Keratinocyte (primary cell): ENCODE results near the gene NPSR1. TPM values are rescaled to one million over a fixed set of nuclear protein-coding genes. Genes with fewer than 3 reads are reported as not detected.

Experiments
- DNase-seq: peaks from one replicate; pipeline ENCODE4 v3.0.0-alpha.2; 2011; ENCODE audit warnings: low read depth, missing footprints, low spot score
- FAIRE-seq: peaks from 2 replicates; lab custom pipeline; 2011; peaks lifted over from hg19 to GRCh38; lab: Jason Lieb, UNC
- H2AFZ ChIP-seq: 2 replicates; pipeline ENCODE4 v1.6.0; 2012; ENCODE audit warnings: low read length, control low read depth, inconsistent platforms; ENCODE audit not compliant: control insufficient read depth
- H3K27ac ChIP-seq: 2 replicates; pipeline ENCODE4 v1.5.1; 2011; ENCODE audit warnings: low read length; ENCODE audit not compliant: control insufficient read depth, insufficient read depth
- H3K27me3 ChIP-seq: 3 replicates; pipeline ENCODE4 v1.6.0; 2011; ENCODE audit warnings: low read length; ENCODE audit not compliant: control insufficient read depth, insufficient read depth; ENCODE audit errors: extremely low read depth
- H3K36me3 ChIP-seq, 2 experiments: 2 replicates in 1 of 2; 3 replicates in 1 of 2; pipeline ENCODE4 v1.5.1; 2011; ENCODE audit warnings: low read length in 2 of 2, mild to moderate bottlenecking in 1 of 2; ENCODE audit not compliant: control insufficient read depth in 2 of 2, insufficient read depth in 2 of 2; ENCODE audit errors: extremely low read depth in 1 of 2
- H3K4me1 ChIP-seq: 3 replicates; pipeline ENCODE4 v1.5.1; 2011; ENCODE audit warnings: low read length; ENCODE audit not compliant: control insufficient read depth, insufficient read depth; ENCODE audit errors: extremely low read depth
- H3K4me2 ChIP-seq: 3 replicates; pipeline ENCODE4 v1.6.0; 2011; ENCODE audit warnings: low read depth, low read length; ENCODE audit not compliant: control insufficient read depth, insufficient read depth; ENCODE audit errors: extremely low read depth
- H3K4me3 ChIP-seq, 3 experiments: fragments of 200-600 bp in 1 of 3; sonication (generic) in 1 of 3; 2 replicates in 2 of 3; 3 replicates in 1 of 3; pipeline ENCODE4 v1.5.1; 2011 to 2016; ENCODE audit warnings: low read length in 3 of 3, mild to moderate bottlenecking in 3 of 3, control low read depth in 2 of 3, inconsistent platforms in 1 of 3, low read depth in 1 of 3, mixed read lengths in 1 of 3, mixed run types in 1 of 3, moderate library complexity in 1 of 3; ENCODE audit not compliant: control insufficient read depth in 2 of 3, insufficient read depth in 2 of 3; ENCODE audit errors: extremely low read depth in 1 of 3
- H3K79me2 ChIP-seq: 2 replicates; pipeline ENCODE4 v1.6.0; 2012; ENCODE audit warnings: low read length; ENCODE audit not compliant: control insufficient read depth, insufficient read depth
- H3K9ac ChIP-seq: 3 replicates; pipeline ENCODE4 v1.6.0; 2011; ENCODE audit warnings: low read length; ENCODE audit not compliant: control insufficient read depth, insufficient read depth; ENCODE audit errors: extremely low read depth
- H3K9me1 ChIP-seq: 3 replicates; pipeline ENCODE4 v1.6.0; 2011; ENCODE audit warnings: low read length; ENCODE audit not compliant: control insufficient read depth, insufficient read depth; ENCODE audit errors: extremely low read depth
- H3K9me3 ChIP-seq: 2 replicates; pipeline ENCODE4 v1.5.1; 2012; ENCODE audit warnings: low read depth, low read length; ENCODE audit not compliant: control insufficient read depth
- H4K20me1 ChIP-seq: 3 replicates; pipeline ENCODE4 v1.6.0; 2011; ENCODE audit warnings: low read length; ENCODE audit not compliant: control insufficient read depth, insufficient read depth; ENCODE audit errors: extremely low read depth
- CTCF ChIP-seq, 3 experiments: IDR thresholded peaks in 1 of 3; conservative IDR thresholded peaks in 1 of 3; optimal IDR thresholded peaks in 1 of 3; 2 replicates in 2 of 3; 3 replicates in 1 of 3; pipeline versions ENCODE3 to v1.5.1; 2011; ENCODE audit warnings: low read length in 3 of 3, mild to moderate bottlenecking in 3 of 3, moderate library complexity in 2 of 3, control low read depth in 1 of 3, inconsistent platforms in 1 of 3; ENCODE audit not compliant: insufficient read depth in 2 of 3; ENCODE audit errors: extremely low read depth in 1 of 3
- EZH2 ChIP-seq: IDR thresholded peaks from one replicate; pipeline ENCODE4 v1.6.1; 2012; ENCODE audit warnings: inconsistent platforms, mild to moderate bottlenecking, low read length, moderate library complexity
- dilution Hi-C: fragments of 300-500 bp; cut with MboI; formaldehyde crosslinking; loops from one replicate; pipeline ENCODE4 v1.7.0; 2020; ENCODE audit warnings: low sequenced_read_pairs; ENCODE audit not compliant: extremely low pct_ligation_motif_present
- polyA plus RNA-seq, 5 experiments: library from polyadenylated mRNA; depleted of rRNA in 3 of 5; stranded (reverse) in 3 of 5; stranded (forward) in 1 of 5; unstranded in 1 of 5; fragments of >200 nt; gene quantifications; 1 replicate in 1 of 5; 2 replicates in 3 of 5; 3 replicates in 1 of 5; pipeline versions ENCODE4 v1.2.1 to v1.2.3, GENCODE V29; 2011 to 2012; ENCODE audit warnings: missing spikeins in 2 of 5, low read depth in 1 of 5, low replicate concordance in 1 of 5

The NPSR1 gene
- polyA plus RNA-seq, 1 donor (not counting 4 experiments of a cell fraction or from before 2014, with no cell fraction given): not detected

- Histone ChIP-seq H3K79me2 (no peaks in the 10 kb centered on the region), H3K9me3 (no peaks in the 10 kb centered on the region), H3K27me3 (no peaks in the 10 kb centered on the region), H3K9me1 (no peaks in the 10 kb centered on the region), H3K4me3 (no peak overlapping the region), H2AFZ (no peak overlapping the region), H4K20me1 (no peaks in the 10 kb centered on the region), H3K9ac (no peak overlapping the region), H3K27ac (no peak overlapping the region), H3K36me3 (no peaks in the 10 kb centered on the region), H3K4me2 (no peak overlapping the region), H3K4me1 (no peaks in the 10 kb centered on the region)
- FAIRE-seq (no peak), DNase-seq (no peak)
- dilution Hi-C loops: no loop called here
- TF ChIP-seq EZH2 (no peak), CTCF (optimal IDR thresholded peaks at IDR 0.05 in 1 of 3, IDR thresholded peaks at IDR 0.05 in 1 of 3, conservative IDR thresholded peaks at IDR 0.05 in 1 of 3; ENCODE audit: extremely low read depth in 1 of 3, insufficient read depth in 2 of 3, low read length in 3 of 3) (no peak)
These were observed 70.1 kb downstream of the NPSR1 start for GRCh38 chr7:34728156-34728555.

- H3K4me2 ChIP-seq: no peak overlapping the region
- H3K4me1 ChIP-seq: no peaks in the 10 kb centered on the region
- H4K20me1 ChIP-seq: no peaks in the 10 kb centered on the region
- H3K9ac ChIP-seq: no peak overlapping the region
- H3K27me3 ChIP-seq: no peaks in the 10 kb centered on the region
- dilution Hi-C loops: no loop called here
- H3K79me2 ChIP-seq: no peaks in the 10 kb centered on the region
- FAIRE-seq (no peak), DNase-seq (no peak)
- H3K9me1 ChIP-seq: no peaks in the 10 kb centered on the region
- no peak overlapping the region for H3K4me3 ChIP-seq
- H3K27ac ChIP-seq: no peak overlapping the region
- H3K36me3 ChIP-seq: no peaks in the 10 kb centered on the region
- H3K9me3 ChIP-seq: no peaks in the 10 kb centered on the region
- TF ChIP-seq CTCF (optimal IDR thresholded peaks at IDR 0.05 in 1 of 3, IDR thresholded peaks at IDR 0.05 in 1 of 3, conservative IDR thresholded peaks at IDR 0.05 in 1 of 3; ENCODE audit: extremely low read depth in 1 of 3, insufficient read depth in 2 of 3, low read length in 3 of 3): no peak
- no peak for TF ChIP-seq EZH2
- no peak overlapping the region for H2AFZ ChIP-seq
These were observed 76.8 kb downstream of the NPSR1 start for GRCh38 chr7:34734771-34735170.
